Mesenchymal stem cell (in vitro differentiated cells and primary cell): ENCODE data around the gene FHIT.

Experiments
- DNase-seq: peaks from one replicate; pipeline ENCODE4 v3.0.0-alpha.2; 2013
- H2AFZ ChIP-seq: one replicate; pipeline ENCODE4 v1.6.1; 2013; ENCODE audit warnings: low read depth, mild to moderate bottlenecking, control low read depth, inconsistent platforms, low read length, moderate library complexity
- H2AK5ac ChIP-seq: 2 replicates; pipeline ENCODE4 v1.6.1; 2013; ENCODE audit warnings: low read length, moderate library complexity, mild to moderate bottlenecking, inconsistent platforms; ENCODE audit not compliant: severe bottlenecking
- H2BK120ac ChIP-seq: one replicate; pipeline ENCODE4 v1.6.1; 2013; ENCODE audit warnings: low read depth, mild to moderate bottlenecking, inconsistent platforms, low read length, moderate library complexity
- H2BK12ac ChIP-seq, 2 experiments: one replicate each; pipeline ENCODE4 v1.6.1; 2013; ENCODE audit warnings: inconsistent platforms in 2 of 2, low read length in 2 of 2, mild to moderate bottlenecking in 2 of 2, moderate library complexity in 2 of 2, control low read depth in 1 of 2
- H2BK15ac ChIP-seq: one replicate; pipeline ENCODE4 v1.6.1; 2013; ENCODE audit warnings: mild to moderate bottlenecking, low read depth, inconsistent platforms; ENCODE audit not compliant: poor library complexity, severe bottlenecking
- H2BK5ac ChIP-seq: 2 replicates; pipeline ENCODE4 v1.6.1; 2013; ENCODE audit warnings: low read depth, mild to moderate bottlenecking, low read length, control low read depth, inconsistent platforms; ENCODE audit not compliant: poor library complexity, severe bottlenecking
- H3K14ac ChIP-seq, 2 experiments: one replicate each; pipeline ENCODE4 v1.6.1; 2013; ENCODE audit warnings: inconsistent platforms in 2 of 2, low read length in 2 of 2, control low read depth in 1 of 2, mild to moderate bottlenecking in 1 of 2, moderate library complexity in 1 of 2
- H3K18ac ChIP-seq, 2 experiments: one replicate each; pipeline ENCODE4 v1.6.1; 2013; ENCODE audit warnings: inconsistent platforms in 2 of 2, low read length in 2 of 2, control low read depth in 1 of 2, low read depth in 1 of 2, mild to moderate bottlenecking in 1 of 2
- H3K23ac ChIP-seq, 2 experiments: one replicate each; pipeline ENCODE4 v1.6.1; 2013; ENCODE audit warnings: inconsistent platforms in 2 of 2, low read length in 2 of 2, mild to moderate bottlenecking in 2 of 2, moderate library complexity in 2 of 2, control low read depth in 1 of 2
- H3K27ac ChIP-seq: 2 replicates; pipeline ENCODE4 v1.5.1; 2013; ENCODE audit warnings: mild to moderate bottlenecking, moderate library complexity, low read length, control low read depth, inconsistent platforms; ENCODE audit not compliant: poor library complexity, severe bottlenecking
- H3K27me3 ChIP-seq, 2 experiments: 2 replicates each; pipeline versions ENCODE4 v1.6.1 to v1.7.0; 2013; ENCODE audit warnings: low read length in 2 of 2, mild to moderate bottlenecking in 2 of 2, moderate library complexity in 2 of 2, control low read depth in 1 of 2, inconsistent platforms in 1 of 2; ENCODE audit not compliant: control insufficient read depth in 1 of 2, insufficient read depth in 1 of 2
- H3K36me3 ChIP-seq, 2 experiments: 2 replicates each; pipeline versions ENCODE4 v1.6.1 to v1.7.0; 2013; ENCODE audit warnings: low read length in 2 of 2, control low read depth in 1 of 2, inconsistent platforms in 1 of 2, low read depth in 1 of 2, mild to moderate bottlenecking in 1 of 2; ENCODE audit not compliant: insufficient read depth in 2 of 2, control insufficient read depth in 1 of 2
- H3K4ac ChIP-seq, 2 experiments: one replicate each; pipeline ENCODE4 v1.6.1; 2013; ENCODE audit warnings: inconsistent platforms in 2 of 2, low read length in 2 of 2, mild to moderate bottlenecking in 2 of 2, moderate library complexity in 2 of 2, control low read depth in 1 of 2, low read depth in 1 of 2
- H3K4me1 ChIP-seq: 2 replicates; pipeline ENCODE4 v1.6.1; 2013; ENCODE audit warnings: low read depth, low read length, control low read depth; ENCODE audit not compliant: control insufficient read depth, insufficient read depth
- H3K4me2 ChIP-seq: 2 replicates; pipeline ENCODE4 v1.6.1; 2013; ENCODE audit warnings: low read length, mild to moderate bottlenecking, inconsistent platforms; ENCODE audit not compliant: poor library complexity, severe bottlenecking
- H3K4me3 ChIP-seq, 2 experiments: 2 replicates each; pipeline versions ENCODE4 v1.5.1 to v1.7.0; 2013; ENCODE audit warnings: low read length in 2 of 2, mild to moderate bottlenecking in 2 of 2, control low read depth in 1 of 2, low read depth in 1 of 2; ENCODE audit not compliant: insufficient read depth in 1 of 2
- H3K79me1 ChIP-seq: replicated peaks from 2 replicates; pipeline ENCODE4 v1.6.1; 2013; ENCODE audit warnings: mild to moderate bottlenecking, control low read depth, low read length, inconsistent platforms; ENCODE audit not compliant: poor library complexity, severe bottlenecking
- H3K9ac ChIP-seq: 2 replicates; pipeline ENCODE4 v1.7.0; 2013; ENCODE audit warnings: mild to moderate bottlenecking, low read length, moderate library complexity
- H3K9me3 ChIP-seq: 2 replicates; pipeline ENCODE4 v1.7.0; 2013; ENCODE audit warnings: mild to moderate bottlenecking, low read length; ENCODE audit not compliant: control insufficient read depth
- H4K8ac ChIP-seq: one replicate; pipeline ENCODE4 v1.6.1; 2013; ENCODE audit warnings: inconsistent platforms, mild to moderate bottlenecking, low read length, moderate library complexity
- H4K91ac ChIP-seq: one replicate; pipeline ENCODE4 v1.6.1; 2013; ENCODE audit warnings: mild to moderate bottlenecking, low read length, inconsistent platforms
- WGBS: methylation state at CpG from one replicate; pipeline ENCODE4 v1.1.7; 2013; ENCODE audit warnings: mixed read lengths; 5-methylcytosine and 5-hydroxymethylcytosine counted together

Gene FHIT

DNA sequence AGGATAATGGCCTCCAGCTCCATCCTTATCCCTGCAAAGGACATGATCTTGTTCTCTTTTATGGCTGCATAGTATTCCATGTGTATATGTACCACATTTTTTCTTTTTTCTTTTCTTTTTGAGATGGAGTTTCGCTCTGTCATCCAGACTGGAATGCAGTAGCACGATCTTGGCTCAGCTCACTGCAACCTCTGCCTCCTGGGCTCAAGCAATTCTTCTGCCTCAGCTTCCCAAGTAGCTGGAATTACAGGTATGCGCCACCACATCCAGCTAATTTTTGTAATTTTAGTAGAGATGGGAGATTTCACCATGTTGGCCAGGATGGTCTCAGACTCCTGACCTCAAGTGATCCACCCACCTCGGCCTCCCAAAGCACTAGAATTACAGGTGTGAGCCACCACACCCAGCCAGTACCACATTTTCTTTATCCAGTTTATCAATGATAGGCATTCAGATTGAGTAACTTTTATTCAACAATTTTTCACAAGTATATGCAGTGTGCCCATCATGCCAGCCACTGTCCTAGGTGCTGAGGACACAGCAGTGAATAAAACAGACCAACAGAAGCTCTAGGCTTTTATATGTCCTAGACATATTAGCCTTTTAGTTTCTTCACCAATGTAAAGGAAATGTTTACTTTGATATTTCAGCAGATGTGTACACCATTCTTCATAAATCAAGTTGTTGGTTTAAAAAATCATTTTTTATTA is 815.2 kb downstream of the FHIT start:
- no peak overlapping the region for H3K14ac ChIP-seq
- WGBS = 79% methylated on average over 3 of the region's 4 CpGs

DNA sequence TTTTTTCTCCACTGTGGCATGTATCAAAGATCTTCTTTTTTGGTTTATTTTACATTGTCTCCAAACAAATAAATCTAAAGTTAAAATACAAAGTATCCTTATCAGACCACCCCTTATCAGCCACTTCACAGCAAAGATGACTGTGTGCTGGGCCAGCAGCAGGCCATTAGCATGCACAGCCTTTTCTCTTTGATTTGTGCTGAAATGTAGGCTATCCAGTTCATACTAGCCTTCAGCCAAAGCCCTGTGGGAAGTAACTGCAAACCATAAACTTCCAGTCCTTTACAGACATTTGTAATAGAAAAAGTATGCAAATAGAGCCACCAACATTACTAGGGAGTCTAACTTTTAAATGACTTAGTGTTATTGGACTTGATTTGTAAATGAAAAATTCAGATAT is 816.3 kb downstream of the FHIT start:
- H2BK12ac ChIP-seq = no peak overlapping the region
- H3K9me3 ChIP-seq = no peaks in the 10 kb centered on the region
- no peak overlapping the region for H3K14ac ChIP-seq
- H3K18ac ChIP-seq = no peak overlapping the region
- H3K27me3 ChIP-seq = no peaks in the 10 kb centered on the region
- H3K4me3 ChIP-seq = no peak overlapping the region
- no peak overlapping the region for H2BK120ac ChIP-seq
- no peak overlapping the region for H3K23ac ChIP-seq
- no peak overlapping the region for H3K27ac ChIP-seq
- H3K9ac ChIP-seq = no peak overlapping the region
- no peak overlapping the region for H2BK5ac ChIP-seq
- no peak overlapping the region for H4K8ac ChIP-seq
- no peak overlapping the region for H3K4me2 ChIP-seq
- no peak overlapping the region for H2AK5ac ChIP-seq
- H3K4me1 ChIP-seq = no peaks in the 10 kb centered on the region
- no peak for DNase-seq
- no peak overlapping the region for H3K4ac ChIP-seq
- H2AFZ ChIP-seq = no peak overlapping the region
- H2BK15ac ChIP-seq = no peak overlapping the region
- H3K36me3 ChIP-seq = no peaks in the 10 kb centered on the region
- no peak overlapping the region for H4K91ac ChIP-seq
- H3K79me1 ChIP-seq = no peaks in the 10 kb centered on the region

More for the DNA sequence above, 815.2 kb downstream of the FHIT start:
- H3K9me3 ChIP-seq = no peaks in the 10 kb centered on the region
- H3K4me2 ChIP-seq = no peak overlapping the region
- H2AK5ac ChIP-seq = no peak overlapping the region
- no peaks in the 10 kb centered on the region for H3K79me1 ChIP-seq
- H3K4me1 ChIP-seq = no peaks in the 10 kb centered on the region
- no peak overlapping the region for H4K8ac ChIP-seq
- no peak overlapping the region for H2AFZ ChIP-seq
- no peak for DNase-seq
- no peak overlapping the region for H2BK15ac ChIP-seq
- H2BK12ac ChIP-seq = no peak overlapping the region
- H3K23ac ChIP-seq = no peak overlapping the region
- no peaks in the 10 kb centered on the region for H3K36me3 ChIP-seq
- H3K4me3 ChIP-seq = no peak overlapping the region
- no peak overlapping the region for H2BK120ac ChIP-seq
- H3K27me3 ChIP-seq = no peaks in the 10 kb centered on the region
- H3K4ac ChIP-seq = no peak overlapping the region
- H3K9ac ChIP-seq = no peak overlapping the region
- no peak overlapping the region for H3K18ac ChIP-seq
- no peak overlapping the region for H4K91ac ChIP-seq
- no peak overlapping the region for H3K27ac ChIP-seq
- H2BK5ac ChIP-seq = no peak overlapping the region

GRCh38 chr3:60434323-60434722 is 816.9 kb downstream of the FHIT start:
- H2AFZ ChIP-seq = no peak overlapping the region
- H3K4me1 ChIP-seq = no peaks in the 10 kb centered on the region
- H3K4ac ChIP-seq = no peak overlapping the region
- H3K9me3 ChIP-seq = no peaks in the 10 kb centered on the region
- no peak overlapping the region for H4K8ac ChIP-seq
- H4K91ac ChIP-seq = no peak overlapping the region
- no peak overlapping the region for H3K18ac ChIP-seq
- no peak overlapping the region for H3K4me2 ChIP-seq
- DNase-seq = no peak
- H3K9ac ChIP-seq = no peak overlapping the region
- H3K27ac ChIP-seq = no peak overlapping the region
- H2BK12ac ChIP-seq = no peak overlapping the region
- H3K4me3 ChIP-seq = no peak overlapping the region
- H3K23ac ChIP-seq = no peak overlapping the region
- H2BK15ac ChIP-seq = no peak overlapping the region
- H3K79me1 ChIP-seq = no peaks in the 10 kb centered on the region
- no peaks in the 10 kb centered on the region for H3K36me3 ChIP-seq
- no peak overlapping the region for H2BK120ac ChIP-seq
- H3K27me3 ChIP-seq = no peaks in the 10 kb centered on the region
- WGBS = 0% methylated on average over 1 of the region's 1 CpG
- H3K14ac ChIP-seq = no peak overlapping the region
- H2AK5ac ChIP-seq = no peak overlapping the region
- H2BK5ac ChIP-seq = no peak overlapping the region

GRCh38 chr3:60431599-60431958 is 819.7 kb downstream of the FHIT start:
- Histone ChIP-seq H3K18ac (no peak overlapping the region), H3K4ac (no peak overlapping the region), H3K4me2 (no peak overlapping the region), H2BK15ac (no peak overlapping the region), H2BK5ac (no peak overlapping the region), H2BK12ac (no peak overlapping the region), H4K8ac (no peak overlapping the region), H3K9ac (no peak overlapping the region), H3K4me3 (no peak overlapping the region), H3K23ac (no peak overlapping the region), H3K9me3 (no peaks in the 10 kb centered on the region), H2AFZ (no peak overlapping the region), H2AK5ac (no peak overlapping the region), H3K14ac (no peak overlapping the region), H3K4me1 (no peaks in the 10 kb centered on the region), H3K79me1 (no peaks in the 10 kb centered on the region), H3K27ac (no peak overlapping the region), H3K36me3 (no peaks in the 10 kb centered on the region), H2BK120ac (no peak overlapping the region), H3K27me3 (no peaks in the 10 kb centered on the region), H4K91ac (no peak overlapping the region)
- WGBS = 23% methylated on average over 4 of the region's 5 CpGs
- peak; percentile 2 for DNase-seq
